ENCODE data around the gene PDE4B. TPM values are rescaled to one million over a fixed set of nuclear protein-coding genes. Genes with fewer than 3 reads are reported as not detected.

Gene PDE4B
- total RNA-seq, 2 donors from 2014 or later: 2.0 to 5.7 TPM

DNA sequence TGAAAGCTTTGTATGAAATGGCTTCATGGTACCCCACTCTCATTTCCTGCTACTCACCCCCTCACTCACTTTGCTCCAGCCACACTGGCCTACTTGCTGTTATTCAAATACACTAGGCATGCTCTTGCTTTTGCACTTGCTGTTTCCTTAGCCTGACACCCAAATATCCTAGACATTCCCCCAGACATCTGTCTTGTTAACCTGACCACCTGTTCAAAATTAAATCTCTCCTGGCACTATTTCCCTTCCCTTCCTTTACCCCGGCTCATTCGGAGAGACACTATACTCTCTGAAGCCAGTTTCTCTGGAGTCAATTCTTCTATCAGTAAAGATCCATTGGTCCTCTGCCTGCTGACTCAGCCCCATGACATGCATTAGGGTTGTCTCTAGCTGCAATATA lies 435.3 kb downstream of the PDE4B start:
- intact Hi-C loops (cut with DNase I): no loop called here
- Histone ChIP-seq H3K9me3 (no peaks in the 10 kb centered on the region), H3K27me3 (no peaks in the 10 kb centered on the region), H3K36me3 (no peaks in the 10 kb centered on the region), H3K4me3 (no peak overlapping the region), H3K4me1 (no peaks in the 10 kb centered on the region), H3K9ac (ENCODE audit: low read depth in 2 of 2, low read length in 2 of 2) (no peak overlapping the region), H3K27ac (no peak overlapping the region)
- no peak for TF ChIP-seq CTCF (IDR thresholded peaks at IDR 0.05)
- no peak for DNase-seq

DNA sequence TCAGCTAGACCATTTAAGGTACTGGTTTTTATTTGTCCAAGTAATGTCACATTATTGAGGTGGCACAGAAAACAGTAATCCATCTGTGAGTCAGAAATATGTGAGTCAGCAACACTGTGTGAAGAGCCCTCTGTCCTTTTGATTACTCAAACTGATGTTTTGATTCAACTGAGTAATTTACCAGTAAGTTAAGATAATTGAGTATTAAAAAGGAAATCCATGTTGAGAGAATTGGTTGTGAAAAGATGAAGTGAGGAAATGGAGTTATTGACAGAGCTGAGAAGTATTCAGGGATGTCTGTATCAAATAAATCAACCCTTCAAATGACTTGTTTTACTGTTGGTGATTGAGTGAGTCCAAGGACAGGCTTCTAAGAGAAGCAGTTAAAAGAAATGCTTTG lies 438.5 kb downstream of the PDE4B start:
- Histone ChIP-seq H3K4me3 (no peak overlapping the region), H3K36me3 (no peaks in the 10 kb centered on the region), H3K9ac (ENCODE audit: low read depth in 2 of 2, low read length in 2 of 2) (no peak overlapping the region), H3K27me3 (no peaks in the 10 kb centered on the region), H3K27ac (no peak overlapping the region), H3K9me3 (no peaks in the 10 kb centered on the region), H3K4me1 (no peaks in the 10 kb centered on the region)
- intact Hi-C loops (cut with DNase I): no loop called here
- no peak for TF ChIP-seq CTCF (IDR thresholded peaks at IDR 0.05)
- DNase-seq: no peak

- H3K4me1 ChIP-seq: no peaks in the 10 kb centered on the region
- no peak overlapping the region for H3K4me3 ChIP-seq
- no peak for TF ChIP-seq CTCF (IDR thresholded peaks at IDR 0.05)
- no peaks in the 10 kb centered on the region for H3K36me3 ChIP-seq
- no peaks in the 10 kb centered on the region for H3K27me3 ChIP-seq
- H3K9me3 ChIP-seq: no peaks in the 10 kb centered on the region
- DNase-seq: no peak
- H3K9ac ChIP-seq (ENCODE audit: low read depth in 2 of 2, low read length in 2 of 2): no peak overlapping the region
- intact Hi-C loops (cut with DNase I): no loop called here
- no peak overlapping the region for H3K27ac ChIP-seq
Measured at GRCh38 chr1:66231681-66232463, 439.2 kb downstream of the PDE4B start.

DNA sequence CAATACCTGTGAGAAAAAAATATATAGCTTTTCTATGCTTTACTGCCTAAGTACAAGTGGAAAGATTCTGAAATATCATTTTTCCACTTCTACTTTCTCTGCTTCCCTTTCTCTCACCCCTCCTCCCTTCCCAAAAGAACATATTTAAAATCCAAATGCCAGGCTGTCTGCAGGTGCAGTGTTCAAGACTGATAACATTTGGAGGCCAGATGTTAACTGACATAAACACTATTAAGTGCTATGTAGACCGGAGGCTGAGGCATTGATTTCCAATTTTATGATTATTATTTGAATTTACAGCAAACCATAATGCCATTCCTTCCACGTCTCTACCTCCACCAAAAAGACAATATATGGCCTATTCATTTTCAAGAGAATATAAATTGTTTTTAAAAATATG lies 444.3 kb downstream of the PDE4B start:
- no peak for TF ChIP-seq CTCF (IDR thresholded peaks at IDR 0.05)
- DNase-seq: no peak
- no peaks in the 10 kb centered on the region for H3K27me3 ChIP-seq
- no peak overlapping the region for H3K27ac ChIP-seq
- no peaks in the 10 kb centered on the region for H3K36me3 ChIP-seq
- intact Hi-C loops (cut with DNase I): no loop called here
- H3K4me1 ChIP-seq: no peaks in the 10 kb centered on the region
- no peak overlapping the region for H3K9ac ChIP-seq (ENCODE audit: low read depth in 2 of 2, low read length in 2 of 2)
- H3K4me3 ChIP-seq: no peak overlapping the region
- H3K9me3 ChIP-seq: no peaks in the 10 kb centered on the region

GRCh38 chr1:66237722-66238479 lies 445.2 kb downstream of the PDE4B start:
- Histone ChIP-seq H3K4me1 (no peaks in the 10 kb centered on the region), H3K27ac (no peak overlapping the region), H3K9ac (ENCODE audit: low read depth in 2 of 2, low read length in 2 of 2) (no peak overlapping the region), H3K27me3 (no peaks in the 10 kb centered on the region), H3K36me3 (no peaks in the 10 kb centered on the region), H3K4me3 (no peak overlapping the region), H3K9me3 (no peaks in the 10 kb centered on the region)
- intact Hi-C loops (cut with DNase I): no loop called here
- no peak for DNase-seq
- no peak for TF ChIP-seq CTCF (IDR thresholded peaks at IDR 0.05)

Measured in colonic mucosa (tissue), 4 donors.